ENCODE results near the gene SCNM1.

DNA sequence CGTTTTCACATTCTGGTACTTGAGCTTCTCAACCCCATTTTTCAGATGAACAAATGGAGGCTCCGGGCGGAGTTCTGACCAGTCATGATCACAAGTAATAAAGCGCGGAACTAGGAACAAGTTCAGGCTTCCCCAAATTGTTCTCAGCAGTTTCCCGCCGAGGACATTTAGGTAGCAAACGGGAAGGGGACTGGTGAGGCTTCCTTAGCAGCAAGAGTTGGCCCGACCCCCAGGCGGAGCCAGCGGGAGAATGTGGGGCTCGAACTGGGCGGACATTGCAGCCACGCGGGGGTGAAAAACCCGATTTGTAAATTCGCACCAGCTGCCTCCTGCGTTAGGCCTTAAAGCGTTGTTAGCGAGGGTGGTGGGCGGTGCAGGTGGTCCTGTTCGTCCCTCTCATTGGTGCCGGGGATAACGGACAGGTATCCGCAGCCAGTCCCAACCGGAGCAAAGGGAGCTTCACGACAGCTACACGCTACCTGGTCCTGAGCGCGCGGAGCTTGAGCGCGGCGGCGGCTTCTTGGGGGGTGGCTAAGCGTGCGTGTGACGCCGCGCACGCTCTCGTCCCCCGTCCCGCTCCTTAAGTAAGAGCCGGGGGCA is 34.9 kb upstream of the SCNM1 start:
- TF ChIP-seq POLR2AphosphoS5 (IDR thresholded peaks at IDR 0.05; ENCODE audit: borderline replicate concordance, low read depth, low read length), result no peak
- no peak for TF ChIP-seq EZH2 (IDR thresholded peaks at IDR 0.05)
- no peak for TF ChIP-seq FOXP2 (optimal IDR thresholded peaks at IDR 0.05; ENCODE audit: control extremely low read depth, extremely low read length, insufficient read depth)

Data from SK-N-MC (cell line).